Tibial artery (tissue), 4 donors: ENCODE measurements around the gene CCDC90B.
"Not testable (repeated sequence)": the region's sequence is repeated elsewhere in the genome, so short reads cannot be mapped to it uniquely, and the experiment has no call there.

Source experiments
- DNase-seq, 2 donors: peaks; one replicate each; pipeline ENCODE4 v3.0.0-alpha.2; 2019
- H3K27ac ChIP-seq, 2 donors: fragments of 200-600 bp; sonication (generic) in 1 of 2; 1 replicate in 1 of 2; 2 replicates in 1 of 2; pipeline ENCODE4 v1.5.1; 2018 to 2019; ENCODE audit warnings: mild to moderate bottlenecking in 1 of 2
- H3K27me3 ChIP-seq, 2 donors: fragments of 200-600 bp; sonication (generic) in 1 of 2; one replicate each; pipeline versions ENCODE4 v1.5.1 to v1.6.0; 2016 to 2019
- H3K36me3 ChIP-seq, 3 donors: fragments of 200-600 bp; sonication (generic) in 2 of 3; one replicate each; pipeline ENCODE4 v1.5.1; 2016 to 2019; ENCODE audit warnings: mild to moderate bottlenecking in 2 of 3
- H3K4me1 ChIP-seq, 4 donors: fragments of 200-600 bp; sonication (generic) in 2 of 4; 1 replicate in 3 of 4; 2 replicates in 1 of 4; pipeline ENCODE4 v1.5.1; 2016 to 2019
- H3K4me3 ChIP-seq, 2 donors: fragments of 200-600 bp; sonication (generic) in 1 of 2; 1 replicate in 1 of 2; 2 replicates in 1 of 2; pipeline ENCODE4 v1.5.1; 2018 to 2019; ENCODE audit warnings: mild to moderate bottlenecking in 2 of 2
- H3K9me3 ChIP-seq, 3 donors: fragments of 200-600 bp; sonication (generic) in 1 of 3; one replicate each; pipeline ENCODE4 v1.5.1; 2016 to 2019
- intact Hi-C: fragments of 100-400 bp; cut with DNase I; formaldehyde crosslinking; loops from one replicate; pipeline ENCODE4 v1.15.0; 2023; ENCODE audit warnings: low total_unique reads
- TF ChIP-seq, protein P1 (sequence below), 2 experiments: fragments of 200-600 bp in 1 of 2; fragments of 450-650 bp in 1 of 2; IDR thresholded peaks; one replicate each; pipeline ENCODE4 v1.5.1; 2017 to 2019; ENCODE audit warnings: antibody characterized with exemption in 2 of 2, mild to moderate bottlenecking in 1 of 2, moderate library complexity in 1 of 2

Gene CCDC90B

DNA sequence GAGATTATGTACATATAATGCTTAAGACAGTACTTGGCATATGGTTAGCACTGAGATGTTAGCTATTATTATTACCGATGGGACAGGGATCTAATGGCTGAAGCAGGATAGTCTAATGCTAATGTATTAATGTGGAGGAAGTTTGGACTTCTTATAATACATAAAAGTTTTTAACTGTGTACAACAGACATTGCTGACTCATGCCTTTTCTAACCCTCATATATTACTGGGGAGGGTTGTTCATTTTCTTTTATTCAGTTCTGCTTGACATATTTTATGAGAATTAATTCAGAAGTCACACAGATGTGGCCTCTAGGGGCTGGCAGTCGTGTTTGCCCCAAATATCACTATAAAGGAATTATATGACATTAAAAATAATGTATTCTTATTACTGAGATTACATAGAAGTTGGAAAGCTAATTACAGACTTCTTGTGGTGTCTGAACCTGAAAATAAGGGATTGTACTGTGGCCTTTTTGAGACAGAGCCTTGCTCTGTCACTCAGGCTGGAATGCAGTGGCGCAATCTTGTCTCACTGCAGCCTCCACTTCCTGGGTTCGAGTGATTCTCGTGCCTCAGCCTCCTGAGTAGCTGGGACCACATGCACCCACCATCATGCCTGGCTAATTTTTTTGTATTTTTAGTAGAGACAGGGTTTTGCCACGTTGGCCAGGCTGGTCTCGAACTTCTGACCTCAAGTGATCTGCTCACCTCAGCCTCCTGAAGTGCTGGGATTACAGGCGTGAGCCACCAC lies 10.1 kb downstream of the CCDC90B start:
- intact Hi-C loops = no loop called here
- no peak for DNase-seq
- TF ChIP-seq, protein P1, sequence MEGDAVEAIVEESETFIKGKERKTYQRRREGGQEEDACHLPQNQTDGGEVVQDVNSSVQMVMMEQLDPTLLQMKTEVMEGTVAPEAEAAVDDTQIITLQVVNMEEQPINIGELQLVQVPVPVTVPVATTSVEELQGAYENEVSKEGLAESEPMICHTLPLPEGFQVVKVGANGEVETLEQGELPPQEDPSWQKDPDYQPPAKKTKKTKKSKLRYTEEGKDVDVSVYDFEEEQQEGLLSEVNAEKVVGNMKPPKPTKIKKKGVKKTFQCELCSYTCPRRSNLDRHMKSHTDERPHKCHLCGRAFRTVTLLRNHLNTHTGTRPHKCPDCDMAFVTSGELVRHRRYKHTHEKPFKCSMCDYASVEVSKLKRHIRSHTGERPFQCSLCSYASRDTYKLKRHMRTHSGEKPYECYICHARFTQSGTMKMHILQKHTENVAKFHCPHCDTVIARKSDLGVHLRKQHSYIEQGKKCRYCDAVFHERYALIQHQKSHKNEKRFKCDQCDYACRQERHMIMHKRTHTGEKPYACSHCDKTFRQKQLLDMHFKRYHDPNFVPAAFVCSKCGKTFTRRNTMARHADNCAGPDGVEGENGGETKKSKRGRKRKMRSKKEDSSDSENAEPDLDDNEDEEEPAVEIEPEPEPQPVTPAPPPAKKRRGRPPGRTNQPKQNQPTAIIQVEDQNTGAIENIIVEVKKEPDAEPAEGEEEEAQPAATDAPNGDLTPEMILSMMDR (IDR thresholded peaks at IDR 0.05) = no peak
- no peaks in the 10 kb centered on the region for H3K27me3 ChIP-seq
- H3K4me1 ChIP-seq = peaks cover 0 to 6% (median 2%) of the 10 kb centered on the region in 4 donors
- no peak overlapping the region for H3K27ac ChIP-seq
- no peak overlapping the region for H3K4me3 ChIP-seq
- peaks cover 44 to 67% (median 58%) of the 10 kb centered on the region in 3 donors for H3K36me3 ChIP-seq
- H3K9me3 ChIP-seq = no peaks in the 10 kb centered on the region

DNA sequence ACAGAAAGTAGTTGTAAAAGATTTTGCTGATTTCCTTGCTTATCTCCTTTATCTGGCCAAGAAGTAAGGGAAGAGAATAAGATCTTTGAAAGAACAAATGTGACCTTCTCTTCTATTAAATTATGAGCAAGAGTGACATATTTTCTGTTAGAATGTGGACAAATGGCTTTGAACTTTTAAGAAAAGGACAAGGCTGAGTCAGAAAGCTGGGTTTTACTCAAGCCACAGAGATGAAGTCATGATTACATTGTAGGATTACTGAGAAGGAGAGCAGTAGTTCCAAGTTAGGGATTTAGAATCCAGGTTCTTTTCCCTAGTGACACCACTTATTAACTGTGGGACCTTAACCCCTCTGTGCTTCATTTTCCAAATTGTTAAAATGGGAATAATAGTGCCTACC lies 13.5 kb downstream of the CCDC90B start:
- no peaks in the 10 kb centered on the region for H3K27me3 ChIP-seq
- intact Hi-C loops = no loop called here
- H3K27ac ChIP-seq = no peak overlapping the region
- TF ChIP-seq, protein P1 (IDR thresholded peaks at IDR 0.05) = no peak
- no peak overlapping the region for H3K4me3 ChIP-seq
- DNase-seq = no peak
- no peaks in the 10 kb centered on the region for H3K4me1 ChIP-seq
- H3K36me3 ChIP-seq = peaks cover 37 to 67% (median 58%) of the 10 kb centered on the region in 3 donors
- H3K9me3 ChIP-seq = no peaks in the 10 kb centered on the region

DNA sequence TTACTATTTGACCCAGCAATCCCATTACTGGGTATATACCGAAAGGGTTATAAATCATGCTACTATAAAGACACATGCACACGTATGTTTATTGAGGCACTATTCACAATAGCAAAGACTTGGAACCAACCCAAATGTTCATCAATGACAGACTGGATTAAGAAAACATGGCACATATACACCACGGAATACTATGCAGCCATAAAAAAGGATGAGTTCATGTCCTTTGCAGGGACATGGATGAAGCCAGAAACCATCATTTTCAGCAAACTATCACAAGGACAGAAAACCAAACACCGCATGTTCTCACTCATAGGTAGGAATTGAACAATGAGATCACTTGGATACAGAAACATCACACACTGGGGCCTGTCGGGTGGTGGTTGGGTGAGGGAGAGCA lies 14.4 kb downstream of the CCDC90B start:
- H3K9me3 ChIP-seq, H3K4me3 ChIP-seq, intact Hi-C loops, H3K27ac ChIP-seq, H3K27me3 ChIP-seq, H3K4me1 ChIP-seq, DNase-seq: not testable (repeated sequence)
- H3K36me3 ChIP-seq = peaks cover 31 to 61% (median 57%) of the 10 kb centered on the region in 3 donors

DNA sequence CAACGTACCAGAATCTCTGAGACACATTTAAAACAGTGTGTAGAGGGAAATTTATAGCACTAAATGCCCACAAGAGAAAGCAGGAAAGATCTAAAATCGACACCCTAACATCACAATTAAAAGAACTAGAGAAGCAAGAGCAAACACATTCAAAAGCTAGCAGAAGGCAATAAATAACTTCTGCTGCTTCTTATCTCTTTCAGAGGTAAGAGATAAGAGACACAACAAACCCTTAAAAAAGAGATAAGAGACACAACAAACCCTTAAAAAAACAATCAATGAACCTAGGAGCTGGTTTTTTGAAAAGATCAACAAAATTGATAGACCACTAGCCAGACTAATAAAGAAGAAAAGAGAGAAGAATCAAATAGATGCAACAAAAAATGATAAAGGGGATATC lies 17.1 kb downstream of the CCDC90B start:
- H3K9me3 ChIP-seq, H3K4me3 ChIP-seq, intact Hi-C loops, H3K27ac ChIP-seq, H3K27me3 ChIP-seq, H3K4me1 ChIP-seq, DNase-seq: not testable (repeated sequence)
- H3K36me3 ChIP-seq = peaks cover 50 to 64% (median 58%) of the 10 kb centered on the region in 3 donors

DNA sequence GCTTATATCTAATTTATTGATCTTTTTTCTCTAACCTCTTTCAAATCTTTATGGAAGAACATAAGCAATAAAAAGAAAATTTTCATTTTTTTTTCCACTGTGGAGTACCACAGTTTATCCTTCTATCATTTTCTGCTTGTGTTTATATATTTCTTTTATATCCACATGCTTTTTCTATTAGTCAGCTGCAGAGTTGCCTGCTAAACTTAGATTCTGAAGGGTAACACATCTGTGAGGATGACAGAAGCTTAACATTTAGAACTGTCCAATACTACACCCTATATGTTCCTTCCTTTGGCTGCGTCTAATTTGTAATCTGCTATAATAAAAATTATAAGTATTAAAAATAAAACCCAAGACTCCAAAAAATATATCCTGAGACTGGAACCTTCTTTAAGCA lies 20.8 kb downstream of the CCDC90B start:
- Histone ChIP-seq H3K27ac (no peak overlapping the region), H3K36me3 (peaks cover 43 to 60% (median 55%) of the 10 kb centered on the region in 3 donors), H3K4me1 (no peaks in the 10 kb centered on the region), H3K27me3 (no peaks in the 10 kb centered on the region), H3K9me3 (no peaks in the 10 kb centered on the region), H3K4me3 (no peak overlapping the region)
- TF ChIP-seq, protein P1 (IDR thresholded peaks at IDR 0.05) = no peak
- DNase-seq = no peak
- intact Hi-C loops = no loop called here

DNA sequence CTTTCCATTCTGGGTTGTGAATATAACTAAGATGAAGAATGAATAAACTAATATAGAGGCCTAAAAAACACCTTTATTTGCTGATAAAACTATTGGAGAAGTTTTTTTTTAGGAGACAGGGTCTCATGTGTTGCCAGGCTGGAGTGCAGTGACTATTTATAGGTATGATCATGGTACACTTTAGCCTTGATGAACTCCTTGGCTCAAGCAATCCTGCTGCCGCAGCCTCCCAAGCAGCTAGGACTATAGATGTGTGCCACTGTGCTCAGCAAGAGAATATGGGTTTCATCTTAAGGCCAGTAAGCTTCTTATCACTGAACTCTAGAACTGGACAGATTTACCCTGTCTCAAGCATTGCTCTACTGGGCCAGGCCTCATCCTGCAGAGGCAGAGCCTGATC lies 26.6 kb downstream of the CCDC90B start:
- Histone ChIP-seq H3K27ac (no peak overlapping the region), H3K36me3 (peaks cover 21 to 52% (median 34%) of the 10 kb centered on the region in 3 donors), H3K4me1 (peaks cover 0 to 40% (median 11%) of the 10 kb centered on the region in 4 donors), H3K27me3 (no peaks in the 10 kb centered on the region), H3K9me3 (no peaks in the 10 kb centered on the region), H3K4me3 (no peak overlapping the region)
- DNase-seq = no peak
- TF ChIP-seq, protein P1 (IDR thresholded peaks at IDR 0.05) = no peak
- intact Hi-C loops = no loop called here
